ENCODE measurements around the gene BMF.
A peak's percentile ranks its signal among the peaks of the same experiment; 100 is the strongest.
"Not testable (repeated sequence)": the region's sequence is repeated elsewhere in the genome, so short reads cannot be mapped to it uniquely, and the experiment has no call there.

Gene BMF, protein sequence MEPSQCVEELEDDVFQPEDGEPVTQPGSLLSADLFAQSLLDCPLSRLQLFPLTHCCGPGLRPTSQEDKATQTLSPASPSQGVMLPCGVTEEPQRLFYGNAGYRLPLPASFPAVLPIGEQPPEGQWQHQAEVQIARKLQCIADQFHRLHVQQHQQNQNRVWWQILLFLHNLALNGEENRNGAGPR
- 78.1 to 89.3 reads per million in 2 donors for total RNA-seq

DNA sequence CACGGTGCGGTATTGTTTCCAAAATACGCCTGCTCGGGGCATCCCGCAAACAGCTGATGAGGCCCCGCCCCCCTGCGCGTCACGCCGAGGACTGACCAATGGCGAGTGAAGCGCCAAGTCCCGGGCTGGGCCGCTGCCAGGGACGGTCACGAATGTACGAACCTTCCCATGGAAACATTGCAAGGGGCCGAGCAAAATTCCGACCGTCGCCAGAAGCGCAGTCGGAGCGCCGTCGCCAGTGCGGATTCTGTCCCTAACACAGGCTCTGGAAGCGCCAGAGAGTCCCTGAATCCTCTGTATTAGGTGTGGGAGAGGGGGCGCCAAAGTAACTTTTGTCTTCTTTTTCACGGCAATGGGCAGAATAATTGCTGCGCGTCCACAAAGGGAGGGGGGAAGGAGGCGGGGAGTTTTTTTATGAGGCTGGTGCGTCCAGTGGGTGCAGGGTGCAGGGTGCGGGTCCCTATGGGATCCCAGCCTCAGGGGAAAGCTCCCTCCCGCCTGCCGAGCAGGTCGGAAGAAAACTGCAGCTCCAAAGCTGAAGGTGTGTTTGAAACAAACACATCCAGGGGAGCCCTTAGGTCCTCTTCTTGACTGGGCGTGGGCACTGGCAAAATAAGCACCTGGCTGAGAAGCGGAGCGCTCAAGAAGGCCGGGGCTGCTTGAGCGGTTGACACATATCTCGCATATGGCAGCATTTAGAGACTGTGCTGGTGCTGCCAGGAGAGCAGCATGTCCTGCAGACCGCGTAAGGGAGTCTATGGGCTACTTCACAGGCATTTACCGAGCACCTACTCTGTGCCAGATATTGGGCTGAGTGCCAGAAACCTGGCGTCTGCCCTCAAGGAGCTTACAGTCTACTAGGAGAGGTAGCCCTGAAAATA is at the start of gene BMF:
Gene BMF, minus strand, starts transcription at position 25 of the 881 bp plus-strand sequence. CDS start 2,793 bp downstream, outside the sequence.
- DNase-seq, result peak; percentile 93

DNA sequence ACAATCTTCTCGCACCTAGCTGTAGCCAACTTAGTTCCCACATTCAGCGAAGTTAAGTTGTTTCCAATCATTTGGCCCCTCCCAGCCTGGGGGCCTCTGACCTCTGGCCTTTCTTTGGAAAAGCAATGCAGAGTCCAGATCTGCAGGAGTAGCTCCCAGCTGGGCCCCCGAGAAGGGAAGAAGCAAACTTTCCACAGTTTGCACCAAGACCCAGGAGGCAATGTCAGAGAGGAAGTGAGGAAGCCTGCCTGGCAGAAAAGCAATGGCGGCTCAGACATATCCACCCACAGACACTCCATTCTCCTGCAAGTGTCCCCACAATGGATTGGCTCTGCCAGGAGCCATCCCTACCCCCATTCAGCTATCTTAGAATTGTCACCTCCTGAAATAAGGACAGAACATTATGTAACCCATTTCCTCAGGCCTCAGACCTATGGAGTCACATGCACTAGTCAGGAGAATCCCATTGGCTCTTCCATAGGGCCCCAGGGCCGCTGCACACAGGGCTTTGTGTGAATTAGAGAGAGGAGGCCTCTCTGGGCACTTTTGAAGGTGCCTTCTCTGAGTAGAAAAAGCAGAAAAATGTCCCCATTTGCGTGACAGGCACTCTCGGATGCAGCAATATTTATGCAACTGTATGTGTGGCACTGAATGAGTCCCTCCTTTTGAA is 49.2 kb upstream of the BMF start:
- no peak for DNase-seq

DNA sequence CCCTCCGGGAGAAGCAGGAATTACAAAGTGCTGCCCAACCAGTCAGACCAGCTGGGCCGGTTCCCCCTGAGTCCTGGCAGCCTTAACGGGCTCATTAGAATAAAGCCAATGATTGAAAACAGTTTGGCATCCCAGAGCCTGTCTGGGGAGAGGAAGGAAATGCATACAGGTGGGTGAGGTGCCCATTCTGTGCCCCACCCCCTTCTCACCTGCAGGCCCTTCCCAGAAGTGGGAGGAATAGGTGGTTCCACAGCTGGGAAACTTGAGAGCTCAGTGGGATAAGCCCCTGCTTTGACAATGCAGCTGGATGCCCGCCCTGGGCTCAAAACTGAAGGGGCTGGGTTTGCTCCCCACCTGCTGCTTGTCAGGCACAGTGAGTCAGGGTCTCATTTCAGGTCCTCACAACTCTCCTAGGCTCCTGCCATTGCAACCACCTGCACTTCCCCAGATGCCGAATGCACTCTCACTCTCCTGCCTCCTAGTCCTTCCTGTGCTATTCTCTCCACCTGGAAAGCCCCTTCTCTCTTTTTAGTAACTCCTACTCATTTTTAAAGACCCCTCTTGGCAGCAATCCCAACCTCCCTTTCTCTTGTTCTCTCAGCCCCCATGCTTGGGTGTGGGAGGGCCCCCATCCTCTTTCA is 46.7 kb upstream of the BMF start:
- no peak for DNase-seq

DNA sequence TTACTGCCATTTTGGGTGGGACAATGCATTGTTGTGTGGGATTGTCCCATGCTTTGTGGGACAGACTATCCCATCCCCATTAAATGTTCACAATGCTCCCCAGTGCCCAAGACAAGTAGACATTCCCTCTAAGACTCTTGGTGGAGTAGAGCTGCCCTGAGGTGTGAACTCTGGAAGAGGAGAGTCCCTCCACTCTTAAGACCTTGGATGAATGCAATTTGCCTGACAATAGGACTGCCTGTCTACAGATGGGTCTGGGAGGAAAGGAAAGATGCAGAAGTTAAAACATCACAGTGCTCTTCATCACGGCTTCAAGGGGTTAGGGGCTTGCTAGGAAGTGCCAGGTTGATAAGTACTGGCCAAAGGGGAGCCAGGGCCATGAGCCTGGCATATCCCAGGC is 46.1 kb upstream of the BMF start:
- DNase-seq, result not testable (repeated sequence)

DNA sequence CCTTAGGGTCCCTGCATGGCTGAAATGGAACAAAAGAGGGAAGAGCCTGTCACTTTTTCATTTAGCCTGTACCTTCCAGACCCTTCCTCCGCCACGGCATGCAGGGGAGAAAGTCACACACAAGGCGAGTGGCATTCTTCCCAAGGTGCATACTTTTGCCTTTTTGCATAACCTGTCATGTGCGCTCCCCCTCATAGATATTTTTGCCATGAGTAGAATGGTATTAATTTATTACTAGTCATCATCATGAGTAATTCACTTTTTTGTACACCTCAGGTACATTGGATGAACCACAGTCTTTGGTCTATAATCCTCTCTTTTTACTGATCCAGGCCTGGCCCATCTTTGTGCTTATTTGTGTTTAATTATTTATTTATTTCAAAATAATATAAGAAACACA is 43.3 kb upstream of the BMF start:
- no peak for DNase-seq

DNA sequence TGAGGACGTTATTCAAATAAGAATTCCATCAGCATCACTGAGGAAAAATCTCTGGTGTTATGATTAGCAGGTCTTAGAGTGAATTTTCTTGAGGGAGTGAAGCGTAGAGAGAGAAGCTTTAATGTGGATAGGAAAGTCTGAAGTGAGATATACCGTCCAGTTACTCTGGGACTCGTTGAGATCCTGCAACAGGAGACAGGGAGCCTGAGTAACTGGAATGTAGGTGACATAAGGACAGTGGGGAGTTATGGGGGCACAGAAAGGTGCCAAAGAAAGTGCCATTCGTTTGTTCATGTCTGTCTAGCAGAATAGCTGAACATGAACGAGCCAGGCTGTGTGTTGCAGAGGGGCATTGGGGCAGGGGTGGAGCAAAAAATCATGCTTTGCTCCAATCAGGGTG is 42.8 kb upstream of the BMF start:
- DNase-seq, result no peak

DNA sequence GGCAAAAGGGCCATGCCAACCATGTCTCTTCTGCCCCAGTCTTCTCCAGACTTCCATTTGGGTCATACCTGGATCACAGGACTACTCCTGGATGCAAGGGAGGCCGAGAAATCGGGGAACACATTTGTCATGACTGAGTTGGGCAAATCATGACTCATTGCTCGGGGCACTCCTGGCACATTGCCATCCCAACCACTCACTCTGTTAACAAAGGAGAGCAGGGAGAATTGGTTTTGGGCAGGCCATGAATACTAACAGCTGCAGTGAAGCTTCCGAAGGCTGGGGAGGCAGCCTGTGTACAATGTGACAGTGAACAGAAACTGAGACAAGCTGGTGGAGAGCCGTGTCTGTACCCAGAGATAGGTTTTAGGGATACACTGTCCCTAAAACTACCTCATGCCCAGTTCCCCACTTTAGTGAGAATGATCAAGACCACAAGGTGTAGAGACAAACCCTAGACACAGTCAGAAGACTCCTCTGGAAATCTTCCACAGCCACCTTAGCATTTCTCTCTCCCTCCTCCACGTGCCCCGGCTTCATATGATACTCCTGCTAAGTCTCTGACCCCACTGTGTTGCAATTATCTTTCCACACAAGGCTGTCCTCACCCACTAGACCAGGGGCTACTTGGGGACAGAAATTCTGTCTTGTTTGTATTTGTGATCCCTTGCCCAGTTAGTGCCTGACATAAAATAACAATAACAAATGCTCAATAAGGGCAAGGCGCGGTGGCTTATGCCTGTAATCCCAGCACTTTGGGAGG is 41.7 kb upstream of the BMF start:
- no peak for DNase-seq

DNA sequence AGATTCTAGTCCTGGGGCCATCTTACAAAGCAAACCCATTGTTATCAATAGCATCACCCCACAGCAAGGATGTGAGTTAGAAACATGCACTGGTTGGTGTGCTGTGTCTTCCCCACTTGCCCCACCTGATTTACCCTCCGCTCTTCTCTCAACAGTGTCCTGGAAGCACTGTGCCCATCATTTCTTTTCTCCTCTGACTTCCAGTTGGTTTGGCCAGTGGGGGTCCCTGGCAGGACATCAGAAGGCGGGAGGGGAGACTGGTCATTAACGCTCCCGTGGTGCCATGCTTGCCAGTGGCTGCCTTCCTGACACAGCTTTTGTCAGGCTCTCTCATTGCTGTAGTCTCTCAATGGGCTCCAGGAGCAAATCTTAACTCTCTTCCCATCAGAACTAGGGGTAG is 40.7 kb upstream of the BMF start:
- no peak for DNase-seq

DNA sequence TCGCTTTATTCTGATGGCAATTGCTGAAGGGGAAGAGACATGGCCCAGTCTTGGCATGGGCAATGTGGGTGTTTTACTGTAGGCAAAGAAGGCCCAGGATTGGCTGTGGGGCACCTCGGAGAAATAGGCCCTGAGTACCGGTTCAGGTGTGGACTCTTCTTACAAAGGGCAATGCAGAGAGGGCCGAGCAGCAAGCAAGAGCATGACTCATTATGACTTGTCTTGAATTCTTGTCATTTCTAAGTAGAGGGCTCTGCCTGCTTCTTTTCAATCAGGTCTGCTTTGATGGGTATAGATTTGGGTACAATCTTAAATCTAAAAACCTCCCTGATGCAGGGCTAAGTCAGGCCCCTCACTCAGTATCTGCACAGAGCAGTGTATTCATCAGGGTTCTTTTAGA is 37.4 kb upstream of the BMF start:
- no peak for DNase-seq

DNA sequence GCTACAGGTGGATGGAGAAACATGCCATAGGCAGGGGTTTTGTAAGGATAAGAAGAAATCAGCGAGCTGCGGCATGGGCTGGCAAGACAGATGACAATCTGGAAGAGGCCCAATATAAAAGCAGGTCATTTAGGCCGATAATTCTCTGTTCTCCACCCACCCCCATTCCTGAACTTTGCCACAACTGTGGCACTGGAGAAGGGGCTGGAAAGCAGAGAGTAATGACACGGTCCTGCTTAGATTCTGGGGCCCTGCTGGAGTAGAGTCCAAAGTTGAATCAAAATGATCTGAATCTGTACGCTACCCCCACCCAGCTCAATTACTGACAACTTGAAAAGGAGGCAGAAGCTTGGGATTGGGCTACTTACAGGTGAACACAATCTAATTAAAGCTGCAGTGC is 33.7 kb upstream of the BMF start:
- DNase-seq, result no peak

DNA sequence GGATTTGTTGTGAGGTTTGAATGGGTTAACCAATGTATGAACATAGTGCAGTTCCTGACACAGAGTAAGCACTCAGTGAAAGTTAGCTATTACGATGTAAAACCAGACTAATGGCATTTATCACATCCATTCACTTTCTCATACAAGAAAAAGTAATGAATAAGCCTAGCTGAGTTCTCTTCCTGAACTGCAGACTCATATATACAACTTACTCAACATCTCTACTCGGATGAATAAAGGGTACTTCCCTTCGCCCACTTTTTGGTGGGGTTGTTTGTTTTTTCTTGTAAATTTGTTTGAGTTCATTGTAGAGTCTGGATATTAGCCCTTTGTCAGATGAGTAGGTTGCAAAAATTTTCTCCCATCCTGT is 29.5 kb upstream of the BMF start:
- not testable (repeated sequence) for DNase-seq

DNA sequence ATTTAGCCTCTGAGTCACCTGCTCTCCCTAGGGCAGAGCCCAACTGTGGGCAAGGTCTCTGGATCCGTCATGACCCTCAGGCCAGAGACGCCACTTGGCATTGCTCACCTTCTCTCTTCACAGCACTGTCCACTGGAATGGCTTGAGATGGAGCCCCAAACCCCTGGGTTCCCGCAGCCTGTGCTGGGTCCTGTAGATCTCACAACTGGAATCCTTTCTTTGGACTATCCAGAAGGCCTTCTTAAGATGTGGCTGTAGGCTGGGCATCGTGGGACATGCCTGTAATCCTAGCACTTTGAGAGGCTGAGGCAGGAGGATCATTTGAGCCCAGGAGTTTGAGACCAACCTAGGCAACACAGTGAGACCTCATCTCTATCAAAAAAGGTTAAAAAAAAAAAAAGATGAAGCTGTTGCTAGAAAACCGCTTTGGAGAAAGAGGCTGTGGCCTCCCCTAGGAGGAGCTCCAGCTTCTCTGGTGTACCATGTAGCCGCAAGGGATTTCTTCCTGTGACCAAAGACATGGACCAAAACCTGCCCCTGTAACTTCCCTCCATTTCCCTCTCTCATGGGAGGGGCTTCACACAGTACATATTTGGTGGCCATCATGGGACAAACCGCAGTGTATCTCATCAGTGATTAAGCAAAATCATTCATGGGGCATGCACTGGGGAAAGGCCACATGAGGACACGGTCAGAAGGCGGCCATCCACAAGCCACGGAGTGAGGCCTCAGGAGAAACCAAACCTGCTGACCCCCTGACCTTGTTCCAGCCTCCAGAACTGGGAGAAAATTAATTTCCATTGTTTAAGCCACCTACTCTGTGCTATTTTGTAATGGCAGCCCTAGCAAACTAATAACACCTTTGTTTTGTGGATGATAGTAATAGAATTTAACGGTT is 28.9 kb upstream of the BMF start:
- DNase-seq, result no peak

DNA sequence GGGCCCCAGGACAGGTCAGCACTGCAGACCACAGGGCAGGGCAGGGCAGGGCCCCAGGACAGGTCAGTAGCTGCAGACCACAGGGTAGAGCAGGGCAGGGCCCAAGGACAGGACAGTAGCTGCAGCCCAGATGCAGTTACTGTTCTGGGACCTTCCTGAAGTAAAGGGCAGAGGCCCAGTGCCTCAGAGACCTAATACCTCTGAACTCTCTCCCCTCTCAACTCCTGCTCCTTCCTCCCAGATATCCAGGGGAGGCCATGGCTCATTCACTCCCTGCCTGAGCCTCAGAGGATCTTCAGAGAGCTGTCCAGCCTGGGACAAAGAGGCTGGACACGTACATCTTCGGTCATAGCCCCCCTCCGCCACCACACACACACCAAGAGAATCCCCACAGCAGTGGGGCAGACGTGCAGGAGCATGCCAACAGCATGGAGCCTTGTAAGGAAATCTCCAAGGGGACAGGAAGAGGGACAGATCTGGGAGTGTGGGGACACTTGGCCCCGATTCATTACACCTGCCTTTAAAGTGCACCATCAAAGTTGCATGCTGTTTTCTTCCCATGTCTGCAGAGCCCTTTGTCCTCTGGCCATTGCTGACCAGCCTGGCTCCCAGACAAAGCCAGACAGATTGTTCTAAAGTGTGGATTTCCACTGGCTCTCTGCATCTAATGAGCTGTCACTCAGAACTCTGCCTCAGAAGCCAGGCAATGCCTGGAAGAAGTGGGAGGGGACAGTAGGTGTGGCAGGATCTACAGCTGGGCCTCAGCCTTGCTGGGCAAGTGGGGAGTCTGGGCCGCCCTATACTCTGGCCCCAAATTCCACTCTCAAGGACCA is 28.0 kb upstream of the BMF start:
- no peak for DNase-seq

DNA sequence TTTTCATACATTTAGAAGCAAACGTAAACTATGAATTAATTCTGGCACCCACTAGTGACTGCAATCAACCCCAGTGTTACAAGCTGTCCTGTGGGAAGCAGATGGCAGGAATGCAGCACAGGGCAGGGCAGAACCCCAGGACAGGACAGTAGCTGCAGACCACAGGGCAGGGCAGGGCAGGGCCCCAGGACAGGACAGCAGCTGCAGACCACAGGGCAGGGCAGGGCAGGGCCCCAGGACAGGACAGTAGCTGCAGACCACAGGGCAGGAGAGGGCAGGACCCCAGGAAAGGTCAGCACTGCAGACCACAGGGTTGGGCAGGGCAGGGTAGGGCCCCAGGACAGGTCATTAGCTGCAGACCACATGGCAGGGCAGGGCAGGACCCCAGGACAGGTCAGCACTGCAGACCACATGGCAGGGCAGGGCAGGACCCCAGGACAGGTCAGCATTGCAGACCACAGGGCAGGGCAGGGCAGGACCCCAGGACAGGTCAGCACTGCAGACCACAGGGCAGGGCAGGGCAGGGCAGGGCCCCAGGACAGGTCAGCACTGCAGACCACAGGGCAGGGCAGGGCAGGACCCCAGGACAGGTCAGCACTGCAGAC is 27.3 kb upstream of the BMF start:
- not testable (repeated sequence) for DNase-seq

DNA sequence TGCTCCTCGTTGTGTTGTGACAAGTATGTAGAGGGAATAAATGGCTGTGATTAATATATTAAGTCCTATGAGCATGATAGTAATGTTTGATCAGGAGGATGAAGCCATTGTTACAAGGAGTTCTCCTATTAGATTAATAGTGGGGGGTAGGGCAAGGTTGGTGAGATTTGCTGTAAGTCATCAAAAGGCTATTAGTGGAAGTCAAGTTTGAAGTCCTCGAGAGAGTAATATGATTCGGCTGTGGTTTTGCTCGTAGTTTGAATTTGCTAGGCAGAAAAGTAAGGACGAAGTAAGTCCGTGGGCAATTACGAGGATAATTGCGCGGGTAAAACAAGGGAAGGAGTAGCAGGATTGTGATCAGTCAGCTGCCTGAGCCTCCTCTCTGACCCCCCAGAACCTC is 26.2 kb upstream of the BMF start:
- DNase-seq, result no peak

DNA sequence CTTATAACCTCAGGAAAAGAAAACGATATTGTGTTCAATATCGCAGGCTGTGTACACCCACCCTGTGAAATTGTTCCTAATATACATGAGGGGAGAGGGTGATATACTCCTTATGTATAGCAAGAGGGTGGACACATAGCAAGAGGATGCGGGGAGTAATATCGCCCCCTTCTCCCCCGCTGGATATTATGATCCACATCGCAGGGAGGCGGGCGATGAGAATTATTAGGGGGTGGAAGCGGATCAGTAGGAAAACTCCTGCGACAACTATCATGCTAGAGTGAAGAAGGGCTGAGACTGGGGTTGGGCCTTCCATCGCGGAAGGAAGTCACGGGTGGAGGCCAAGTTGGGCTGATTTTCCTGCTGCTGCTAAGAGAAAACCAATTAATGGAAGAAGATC is 24.9 kb upstream of the BMF start:
- DNase-seq, result no peak

DNA sequence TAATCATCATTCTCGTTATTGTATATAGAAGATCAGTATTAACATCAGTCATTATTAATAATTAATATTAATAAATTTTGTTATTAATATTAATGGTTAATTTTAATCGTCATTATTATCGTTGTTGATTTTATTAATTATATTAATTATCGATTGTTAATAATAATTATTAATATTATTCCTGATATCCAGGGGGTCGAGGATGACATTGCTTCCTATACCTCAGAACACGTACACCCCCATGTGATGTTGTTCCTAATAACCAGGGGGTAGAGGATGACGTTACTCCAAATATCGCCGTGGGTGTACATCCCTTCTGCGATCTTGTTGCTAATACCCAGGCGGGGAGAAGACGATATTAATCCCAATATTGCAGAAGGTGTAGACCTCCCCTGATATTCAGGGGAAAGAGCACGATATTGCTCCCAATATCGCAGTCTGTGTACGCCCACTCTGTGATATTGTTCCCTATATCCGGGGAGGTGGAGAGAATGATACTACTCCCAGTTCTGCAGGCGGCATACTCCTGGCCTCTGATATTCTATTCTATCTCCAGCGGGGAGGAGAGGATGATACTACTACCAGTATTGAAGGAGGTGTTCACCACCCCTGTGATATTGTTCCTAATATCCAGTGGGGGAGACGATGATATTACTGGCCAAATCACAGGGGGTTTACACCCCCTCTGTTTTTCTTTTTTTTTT is 22.3 kb upstream of the BMF start:
- no peak for DNase-seq

DNA sequence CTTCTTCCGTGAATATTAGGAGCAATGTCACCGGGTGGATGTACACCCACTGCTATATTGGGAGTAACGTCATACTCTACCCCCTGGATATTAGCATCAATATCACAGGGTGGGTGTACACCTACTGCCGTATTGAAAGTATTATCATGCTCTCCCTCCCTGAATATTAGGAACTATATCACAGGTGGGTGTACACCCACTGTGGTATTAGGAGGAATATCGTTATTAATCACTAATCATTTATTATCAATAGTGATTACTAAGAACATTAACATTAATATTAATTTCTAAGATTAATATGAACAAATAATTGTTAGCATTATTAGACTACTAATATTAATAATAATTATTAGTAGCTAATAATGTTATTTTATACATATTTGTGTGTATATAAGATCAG is 21.4 kb upstream of the BMF start:
- DNase-seq, result no peak

Measured in activated gamma-delta T cell (primary cell).